Fibroblast of peridontal ligament (primary cell): ENCODE results near the gene RNF168.
"Not testable (repeated sequence)": the region's sequence is repeated elsewhere in the genome, so short reads cannot be mapped to it uniquely, and the experiment has no call there.

Experiments used
- DNase-seq: peaks from one replicate; pipeline ENCODE4 v3.0.0-alpha.2; 2010; ENCODE audit errors: extremely low read depth

RNF168 gene

GRCh38 chr3:196463804-196464203 lies 39.8 kb downstream of the RNF168 start:
- DNase-seq = no peak

- no peak for DNase-seq
Measured at GRCh38 chr3:196463478-196463756, 40.2 kb downstream of the RNF168 start.

- not testable (repeated sequence) for DNase-seq
Measured at GRCh38 chr3:196462680-196463477, 40.7 kb downstream of the RNF168 start.

GRCh38 chr3:196458063-196458462 lies 45.5 kb downstream of the RNF168 start:
- DNase-seq = no peak

GRCh38 chr3:196457470-196457869 lies 46.1 kb downstream of the RNF168 start:
- not testable (repeated sequence) for DNase-seq

GRCh38 chr3:196454935-196455334 lies 48.6 kb downstream of the RNF168 start:
- peak; percentile 38 for DNase-seq

GRCh38 chr3:196445391-196445790 lies 58.2 kb downstream of the RNF168 start:
- not testable (repeated sequence) for DNase-seq

GRCh38 chr3:196444500-196444894 lies 59.1 kb downstream of the RNF168 start:
- DNase-seq = no peak

- DNase-seq = peak; percentile 17
Measured at GRCh38 chr3:196440696-196441095, 62.9 kb downstream of the RNF168 start.

- DNase-seq = peak; percentile 92
Measured at GRCh38 chr3:196440041-196440537, 63.5 kb downstream of the RNF168 start.

- DNase-seq = peak; percentile 89
Measured at GRCh38 chr3:196432137-196432879, 71.3 kb downstream of the RNF168 start, which contains the start of gene UBXN7. Gene UBXN7, minus strand, starts transcription at chr3:196432427. Its CDS starts 28 bp downstream, at chr3:196432399.

GRCh38 chr3:196431181-196432136 lies 72.1 kb downstream of the RNF168 start:
- peak; percentile 74 for DNase-seq

GRCh38 chr3:196428041-196428440 lies 75.5 kb downstream of the RNF168 start:
- DNase-seq = no peak

GRCh38 chr3:196424421-196424820 lies 79.1 kb downstream of the RNF168 start:
- not testable (repeated sequence) for DNase-seq

GRCh38 chr3:196423044-196423781 lies 80.4 kb downstream of the RNF168 start:
- DNase-seq = no peak

GRCh38 chr3:196421668-196422067 lies 81.9 kb downstream of the RNF168 start:
- DNase-seq = not testable (repeated sequence)

- DNase-seq = no peak
Measured at GRCh38 chr3:196419386-196419785, 84.2 kb downstream of the RNF168 start.
